GM18907 (cell line): ENCODE measurements around the gene KCNC1.

Experiments used
- ATAC-seq: cut with Tn5 transposase; IDR thresholded peaks from one replicate; pipeline ENCODE4 v1.9.1; 2021; ENCODE audit warnings: mild to moderate bottlenecking, moderate library complexity; ENCODE audit not compliant: unreplicated experiment

KCNC1 gene

DNA sequence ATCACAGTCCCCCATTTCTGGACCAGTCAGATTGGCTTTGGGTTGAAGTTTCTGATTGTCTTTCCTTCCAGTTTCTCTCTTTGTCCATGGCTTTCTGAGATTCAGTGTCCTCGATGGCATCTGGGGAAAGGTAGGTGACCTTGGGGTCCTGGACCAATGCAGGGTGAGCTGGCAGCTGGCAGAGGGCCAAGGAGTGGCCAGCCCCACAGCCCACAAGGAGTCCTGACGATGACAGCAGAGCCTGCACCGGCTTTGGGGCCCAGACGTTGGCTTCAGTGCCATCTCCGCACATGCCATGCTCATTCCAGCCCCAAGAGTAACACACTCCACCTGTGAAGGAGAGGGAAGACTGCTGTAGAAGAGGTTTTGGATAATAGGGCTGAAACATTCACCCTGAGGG, 53.5 kb downstream of the KCNC1 start:
- no peak for ATAC-seq

GRCh38 chr11:17790453-17790852, 55.9 kb downstream of the KCNC1 start:
- ATAC-seq = no peak

GRCh38 chr11:17791144-17791543, 56.6 kb downstream of the KCNC1 start:
- ATAC-seq = no peak

GRCh38 chr11:17792161-17792560, 57.6 kb downstream of the KCNC1 start:
- ATAC-seq = no peak

GRCh38 chr11:17793642-17794170, 59.1 kb downstream of the KCNC1 start:
- ATAC-seq = no peak

GRCh38 chr11:17794981-17795380, 60.4 kb downstream of the KCNC1 start:
- no peak for ATAC-seq

- no peak for ATAC-seq
Measured at GRCh38 chr11:17796154-17796553, 61.6 kb downstream of the KCNC1 start.

GRCh38 chr11:17798253-17798652, 63.7 kb downstream of the KCNC1 start:
- ATAC-seq = no peak

- ATAC-seq = no peak
Measured at GRCh38 chr11:17798716-17799115, 64.1 kb downstream of the KCNC1 start.

DNA sequence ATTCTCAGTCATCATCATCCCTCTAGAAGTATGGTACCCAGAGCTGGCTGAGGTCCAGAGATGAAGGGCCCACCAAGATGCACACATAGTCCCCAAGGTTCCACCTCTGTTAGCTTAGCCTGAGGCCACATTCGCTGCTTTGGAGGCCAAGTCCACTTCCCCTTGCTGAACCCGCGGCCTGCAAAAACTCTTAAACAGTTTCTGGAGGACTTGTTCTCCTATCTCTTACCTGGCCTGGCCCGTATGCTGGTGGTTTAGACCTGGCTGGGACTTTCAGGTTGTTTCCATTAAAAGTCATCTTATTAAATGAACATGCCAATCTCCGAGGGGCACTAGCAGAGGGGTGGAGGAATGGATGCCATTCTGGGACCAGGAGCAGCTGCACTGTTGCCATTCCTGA, 64.6 kb downstream of the KCNC1 start:
- ATAC-seq = no peak

GRCh38 chr11:17801166-17801565, 66.6 kb downstream of the KCNC1 start:
- ATAC-seq = no peak

- no peak for ATAC-seq
Measured at GRCh38 chr11:17802491-17802890, 67.9 kb downstream of the KCNC1 start.

- ATAC-seq = no peak
Measured at GRCh38 chr11:17803754-17804334, 69.3 kb downstream of the KCNC1 start.

GRCh38 chr11:17805043-17805442, 70.5 kb downstream of the KCNC1 start:
- no peak for ATAC-seq

DNA sequence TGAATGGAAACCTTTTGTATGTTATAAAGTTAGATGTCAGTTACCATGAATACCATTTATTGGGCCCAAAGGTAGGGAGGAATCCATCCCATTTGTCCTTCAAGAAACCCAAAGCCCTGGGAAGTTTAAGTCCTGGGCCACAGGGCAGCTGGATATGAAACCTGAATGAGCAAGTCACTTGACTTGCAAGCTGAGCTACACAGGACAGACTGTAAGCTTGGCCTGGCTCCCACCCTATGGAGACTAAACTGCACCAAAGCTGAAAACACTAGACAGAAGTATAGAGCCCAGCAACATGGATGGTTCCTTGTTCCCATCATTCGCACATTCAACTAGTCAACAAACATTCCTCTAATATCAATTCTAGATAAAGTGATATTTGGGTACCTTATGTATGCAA, 71.3 kb downstream of the KCNC1 start:
- no peak for ATAC-seq

DNA sequence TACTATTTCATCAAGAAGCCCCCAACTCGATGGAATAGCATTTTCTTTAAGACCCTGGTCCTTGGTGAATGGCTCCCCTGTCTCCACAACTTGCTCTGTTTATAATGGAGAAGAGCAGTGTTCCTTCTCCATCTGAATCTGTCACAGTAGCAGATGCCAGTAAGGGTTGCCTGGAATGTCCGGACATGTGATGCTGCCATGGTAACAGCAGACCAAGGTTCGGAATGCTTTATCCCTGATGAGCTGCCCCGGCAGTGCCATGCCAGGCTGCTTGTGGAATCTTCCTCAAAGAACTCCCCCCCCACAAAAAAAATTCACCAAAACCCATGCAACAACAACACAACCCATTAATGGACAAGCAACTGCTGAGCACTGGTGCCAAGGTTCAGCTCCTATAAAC, 72.5 kb downstream of the KCNC1 start:
- ATAC-seq = no peak

DNA sequence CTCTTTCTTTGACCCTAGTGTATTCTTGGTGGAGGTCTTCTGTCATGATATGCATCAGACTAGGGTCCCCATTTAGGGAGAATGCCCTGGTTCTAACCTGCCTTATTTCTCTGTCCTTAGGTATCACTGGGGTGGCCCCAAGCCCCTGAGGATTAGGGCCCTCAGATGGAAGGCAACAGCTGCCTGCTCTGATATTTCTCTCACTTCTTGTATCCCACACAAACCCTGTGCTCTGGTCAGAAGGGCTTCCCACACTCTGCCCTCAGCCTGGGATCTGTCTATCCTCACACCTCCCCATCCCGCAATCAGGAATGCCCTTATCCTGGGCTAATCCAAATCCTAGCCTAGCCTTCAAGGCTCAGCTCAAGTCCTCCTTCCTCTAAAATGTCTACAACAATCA, 75.5 kb downstream of the KCNC1 start:
- no peak for ATAC-seq

DNA sequence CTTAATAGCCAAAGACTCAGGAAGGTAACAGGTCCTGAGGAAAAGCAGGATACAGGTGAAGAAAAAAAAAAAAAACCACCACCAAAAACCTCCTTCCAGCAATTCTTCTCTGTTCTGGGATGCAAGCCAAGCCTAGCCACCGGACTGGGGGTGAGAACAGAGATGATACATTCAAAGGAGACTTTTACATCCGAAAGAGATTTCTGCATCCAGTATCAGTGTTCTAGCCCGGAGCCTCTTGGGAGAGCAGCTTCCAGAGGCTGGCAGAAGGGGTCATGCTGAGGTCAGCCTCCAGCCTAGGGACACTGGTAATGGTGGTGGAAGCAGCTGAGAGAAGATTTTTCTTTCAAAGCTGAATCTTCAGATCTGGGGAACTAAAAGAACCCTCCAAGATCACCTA, 76.2 kb downstream of the KCNC1 start:
- ATAC-seq = no peak

DNA sequence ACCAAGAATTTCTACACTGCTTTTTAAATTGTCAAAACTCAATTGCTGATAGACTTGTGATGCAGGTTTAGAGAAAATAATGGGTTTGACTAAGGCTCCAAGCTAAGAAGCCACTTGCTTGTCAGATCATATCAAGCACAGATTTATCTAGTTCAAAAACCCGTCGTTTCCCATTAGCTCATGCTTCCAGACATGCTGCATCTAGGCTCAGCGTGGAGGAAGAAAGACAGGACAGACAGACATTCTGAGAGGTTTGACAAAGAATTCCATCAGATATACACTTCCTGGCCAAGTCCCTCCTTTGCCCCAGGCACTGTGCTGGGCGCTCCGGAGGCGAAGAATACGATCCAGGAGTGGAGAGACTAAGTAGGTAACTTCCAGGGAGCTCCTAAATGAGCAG, 76.8 kb downstream of the KCNC1 start:
- ATAC-seq = no peak

DNA sequence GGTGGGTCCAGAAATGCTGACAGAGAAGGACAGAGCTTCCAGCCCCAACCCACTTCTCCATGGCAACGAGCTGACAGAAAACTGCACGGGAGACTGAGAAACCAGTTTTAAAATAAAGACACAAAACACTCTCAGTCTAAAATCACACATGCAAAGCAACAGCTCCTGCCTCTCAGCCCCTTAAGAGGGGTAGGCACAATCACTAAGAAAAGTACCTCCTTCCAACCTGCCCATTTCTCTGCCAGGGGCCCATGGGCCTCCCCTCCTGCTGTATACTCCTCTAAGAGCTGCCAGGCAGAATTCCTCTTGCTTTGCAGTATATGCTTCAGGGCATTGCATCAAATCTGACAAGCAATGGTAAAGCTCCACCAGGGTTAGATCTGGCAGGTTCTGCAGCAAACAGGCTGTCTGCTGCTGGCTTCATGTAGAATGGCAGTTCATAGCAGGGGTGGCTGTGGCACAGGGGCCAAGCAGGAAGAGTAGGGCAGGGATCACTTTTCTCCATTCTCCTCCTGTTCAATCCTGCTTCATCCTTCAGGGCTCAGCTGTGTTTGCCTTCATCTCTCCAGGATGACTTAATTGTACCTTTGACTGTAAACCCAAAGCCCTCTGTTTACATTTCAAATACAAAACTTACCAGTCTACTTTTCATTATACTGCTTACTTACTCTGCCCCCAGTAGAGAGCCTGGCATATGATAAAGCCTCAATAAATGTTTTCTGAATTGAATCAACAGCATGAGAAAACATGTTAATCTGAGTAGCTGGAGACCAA, 77.7 kb downstream of the KCNC1 start:
- ATAC-seq = no peak

GRCh38 chr11:17812865-17813187, 78.2 kb downstream of the KCNC1 start:
- ATAC-seq = no peak

DNA sequence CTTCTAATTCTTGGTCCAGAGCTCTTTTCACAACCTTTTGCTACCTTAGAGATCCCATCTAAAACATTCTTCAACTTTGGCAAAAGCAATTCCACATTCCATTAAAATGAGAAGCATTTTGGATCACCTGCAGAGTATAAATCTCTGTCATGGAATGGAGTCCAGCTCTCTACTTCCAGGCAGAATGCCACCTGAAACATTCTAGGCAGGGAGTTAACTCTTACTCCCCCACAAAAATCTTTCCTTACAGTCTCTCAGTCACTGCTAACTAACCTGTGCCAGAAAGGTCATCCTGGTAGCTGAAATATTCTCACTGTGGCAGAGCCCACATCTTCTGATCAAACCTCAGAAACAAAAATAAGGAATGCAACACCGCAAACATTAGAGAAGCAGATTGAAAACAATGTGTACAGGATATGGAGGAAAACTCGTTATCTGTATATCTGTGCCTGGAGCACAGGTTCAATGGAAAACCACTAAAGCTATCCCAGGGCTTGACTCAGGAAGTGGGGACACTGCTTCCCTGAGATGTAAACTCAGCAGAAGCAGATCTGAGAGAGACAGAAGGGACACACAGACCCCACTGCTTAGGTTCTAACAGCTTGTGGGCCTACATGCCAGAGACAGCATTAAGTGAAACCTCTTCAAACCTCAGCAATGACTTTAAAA, 78.9 kb downstream of the KCNC1 start:
- ATAC-seq = no peak
